ENCODE measurements around the gene TFAP2B.

TFAP2B gene

DNA sequence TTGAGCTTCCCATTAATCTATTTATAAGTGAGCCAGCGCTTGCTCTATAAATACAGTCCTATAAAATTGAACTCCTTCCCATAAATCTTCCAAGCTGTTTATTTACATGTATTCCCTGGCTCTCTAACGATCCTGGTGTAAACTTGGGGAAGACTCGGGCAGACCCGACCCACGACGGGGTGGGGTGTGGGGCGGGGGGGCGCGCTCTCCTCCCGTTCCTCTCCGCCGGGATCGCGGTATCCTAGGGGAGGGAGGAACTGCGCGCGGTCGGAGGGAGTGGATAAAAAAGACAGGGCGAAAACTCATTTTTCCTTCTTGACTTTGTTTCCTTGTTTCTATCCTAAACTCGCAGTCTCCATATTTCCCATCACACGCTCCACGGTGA lies 31.1 kb downstream of the TFAP2B start:
- no peak for DNase-seq

DNA sequence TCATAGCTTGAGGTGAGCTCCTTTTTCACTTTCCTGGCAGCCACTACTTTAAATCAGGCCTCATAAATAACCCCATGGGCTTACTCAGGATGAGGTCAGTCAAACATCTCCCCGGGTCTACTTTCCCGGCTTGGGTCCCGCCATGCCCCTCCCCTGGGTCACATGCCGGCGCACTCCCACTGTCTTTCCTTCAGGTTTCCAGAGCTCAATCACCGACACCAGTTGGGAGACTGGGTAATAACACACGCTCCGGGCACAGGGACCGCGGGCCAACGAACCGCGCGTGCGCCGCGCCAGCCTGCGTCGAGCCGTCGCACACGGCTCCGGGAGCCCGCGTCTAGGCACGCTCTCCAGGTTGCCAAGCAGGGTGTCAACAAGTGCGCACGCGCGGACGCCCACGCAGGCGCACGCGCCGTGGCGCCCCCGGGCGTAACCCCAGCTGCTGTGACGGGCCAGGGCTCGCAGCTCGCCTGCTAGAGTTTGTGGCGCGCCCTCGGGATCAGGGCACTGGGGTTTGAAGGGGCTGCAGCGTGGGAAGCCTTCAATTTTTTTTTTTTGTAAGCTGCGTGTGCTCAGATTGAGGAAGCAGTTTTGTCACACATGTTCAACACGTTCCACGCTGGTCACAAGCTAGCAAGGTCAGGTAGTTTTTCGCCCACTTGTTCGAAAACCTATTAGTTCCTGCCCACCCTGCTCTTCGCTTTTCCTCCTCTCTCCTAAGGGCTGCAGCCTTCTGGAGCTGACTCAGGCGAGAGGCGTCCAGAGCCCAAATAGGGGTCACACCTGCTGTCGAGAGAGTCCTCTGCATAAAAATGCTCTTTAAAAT lies 31.8 kb downstream of the TFAP2B start:
- DNase-seq, result peak; percentile 46

DNA sequence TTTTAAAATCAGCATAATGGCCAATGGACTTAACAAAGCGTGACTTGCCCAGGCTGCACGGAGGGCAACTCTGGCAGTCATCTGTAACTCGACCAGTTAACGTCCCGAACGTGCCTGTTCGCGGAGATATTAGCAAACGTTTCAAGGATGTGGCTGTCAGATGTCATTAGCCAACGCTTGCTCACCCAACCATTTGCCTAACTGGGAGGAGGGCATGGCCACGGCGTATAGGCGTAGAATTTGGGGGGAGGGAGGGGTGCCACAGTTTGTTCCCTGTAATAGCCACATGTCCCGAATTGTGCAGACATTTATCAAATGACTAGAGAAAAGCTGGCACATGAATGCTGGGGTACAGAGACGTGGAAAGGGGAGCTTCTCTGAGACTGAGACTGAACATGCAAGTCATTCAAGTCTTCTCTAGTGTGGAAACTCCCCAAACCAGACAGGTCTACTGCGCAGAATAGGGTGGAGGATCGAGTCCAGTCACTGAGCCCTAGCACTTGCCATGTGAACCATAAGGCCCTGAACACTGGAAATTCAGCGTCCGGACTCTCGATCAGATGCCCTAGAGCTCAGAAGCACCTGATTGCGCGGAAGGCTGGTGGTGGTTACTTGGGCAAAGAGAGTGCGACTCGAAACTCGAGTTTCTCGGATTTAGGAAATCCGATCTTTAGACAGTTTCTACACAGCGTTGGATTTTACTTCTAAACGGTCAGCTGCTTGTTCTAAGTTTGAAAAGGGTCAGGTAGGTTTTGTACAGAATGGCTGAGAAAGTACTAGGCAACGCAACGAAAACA lies 32.6 kb downstream of the TFAP2B start:
- DNase-seq, result no peak

DNA sequence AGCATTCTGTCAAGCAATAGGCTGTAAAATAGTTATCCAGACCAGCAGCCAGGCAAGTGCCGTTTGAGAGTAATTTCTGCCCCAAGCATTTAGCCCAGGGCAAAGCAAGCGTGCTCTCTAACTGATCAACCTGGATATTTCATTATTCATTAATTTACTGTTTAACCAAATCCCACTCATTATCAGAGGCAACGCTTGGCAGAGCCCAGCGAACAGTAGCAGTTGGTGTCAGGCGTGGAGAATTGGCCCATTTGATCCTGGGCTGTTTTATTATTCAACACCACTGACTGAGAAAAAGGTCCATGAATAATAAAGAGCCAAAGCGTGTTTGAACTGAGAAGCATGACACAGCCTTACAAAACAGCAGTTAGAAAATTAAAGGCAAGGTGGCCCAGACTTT lies 35.3 kb downstream of the TFAP2B start:
- no peak for DNase-seq

DNA sequence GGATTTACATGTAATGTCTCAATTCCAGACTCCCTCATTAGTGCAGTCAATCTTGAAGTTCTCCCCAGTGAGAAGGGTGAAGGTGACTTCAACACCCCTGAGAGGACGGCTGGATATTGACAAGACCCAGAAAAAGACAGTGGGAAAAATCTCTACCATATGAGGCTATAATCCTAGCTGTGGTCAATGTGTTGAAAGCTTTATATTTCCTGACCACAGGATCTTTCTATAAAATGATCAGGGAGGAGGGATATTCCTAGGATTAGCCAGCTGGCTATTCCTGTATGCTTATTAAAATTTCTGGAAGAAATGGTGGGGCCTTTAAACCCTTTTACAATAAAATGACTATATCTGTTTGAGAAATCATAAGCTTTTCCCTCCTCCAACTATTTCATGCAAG lies 43.0 kb downstream of the TFAP2B start:
- DNase-seq, result no peak

DNA sequence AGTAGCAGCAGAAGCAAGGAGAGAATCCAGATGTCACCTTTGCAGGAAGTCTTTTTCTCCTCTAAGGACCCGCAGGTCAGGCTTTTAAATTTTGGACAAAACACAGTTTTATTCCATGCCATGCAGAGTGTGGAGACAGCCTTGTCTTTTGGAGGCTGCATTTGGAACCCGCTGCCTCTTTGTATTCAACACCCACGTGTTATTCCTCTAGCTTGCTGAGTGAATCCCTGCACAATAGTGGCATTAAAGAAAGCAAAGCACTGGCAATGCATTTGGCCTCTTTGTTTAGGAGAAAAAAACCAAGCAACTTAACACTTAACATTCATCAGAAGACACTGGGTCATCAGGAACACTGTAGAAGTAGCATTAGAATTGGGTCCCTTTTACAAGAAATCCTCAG lies 43.5 kb downstream of the TFAP2B start:
- no peak for DNase-seq

DNA sequence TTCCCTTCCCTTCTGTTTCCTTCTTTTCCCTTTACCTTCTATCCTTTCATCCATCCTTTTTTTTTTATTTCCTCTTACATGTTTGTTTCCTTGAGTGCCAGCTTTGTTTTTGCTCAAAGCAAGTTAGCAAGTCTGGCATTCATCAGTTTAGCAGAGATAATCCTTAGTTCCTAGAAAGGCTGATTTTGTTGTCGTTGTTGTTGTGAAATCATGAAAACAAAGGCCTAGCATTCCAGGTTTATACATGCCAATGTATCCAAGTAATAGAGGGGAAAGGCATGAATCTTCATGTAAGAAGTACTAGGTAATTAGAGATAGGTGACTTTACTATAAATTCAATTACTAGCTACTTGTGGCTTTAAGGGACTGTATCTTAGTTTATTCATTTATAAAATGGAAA lies 45.9 kb downstream of the TFAP2B start:
- no peak for DNase-seq

DNA sequence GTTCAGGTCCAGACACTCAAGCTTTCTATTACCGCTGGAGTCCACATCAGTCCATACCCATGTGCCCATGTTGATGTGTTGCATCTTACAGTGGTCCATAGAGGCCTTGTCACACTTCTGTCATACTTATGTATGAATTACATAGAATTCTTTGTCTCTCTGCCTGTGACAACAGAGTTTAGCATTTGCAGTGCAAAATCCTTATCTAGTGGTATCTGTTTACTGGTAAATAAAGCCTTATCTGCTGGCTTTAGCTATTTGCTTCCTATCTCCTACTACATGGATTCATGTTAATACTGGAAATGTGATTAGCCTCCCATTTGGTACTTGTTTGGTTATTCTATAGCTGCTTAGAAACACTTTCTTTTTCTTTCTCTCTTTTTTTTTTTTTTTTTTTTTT lies 49.8 kb downstream of the TFAP2B start:
- DNase-seq, result no peak

DNA sequence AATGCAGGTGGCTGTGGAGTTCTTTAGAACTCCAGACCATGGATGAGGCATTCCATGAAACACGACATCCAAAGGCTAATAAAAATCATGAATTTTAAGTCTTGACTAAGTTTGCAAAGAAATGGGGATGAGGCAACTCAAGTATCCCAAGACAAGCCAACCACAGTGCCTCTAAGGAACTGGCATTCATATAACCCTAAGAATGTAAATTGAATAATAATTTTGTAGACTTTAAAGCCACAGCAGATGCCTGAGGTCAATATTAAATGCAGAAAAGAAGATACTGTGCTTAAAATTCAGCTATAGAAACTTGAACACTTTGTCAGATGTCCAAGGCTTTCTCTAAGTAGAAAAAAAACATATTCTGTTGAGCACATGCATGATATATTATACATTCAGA lies 54.5 kb downstream of the TFAP2B start:
- DNase-seq, result no peak

DNA sequence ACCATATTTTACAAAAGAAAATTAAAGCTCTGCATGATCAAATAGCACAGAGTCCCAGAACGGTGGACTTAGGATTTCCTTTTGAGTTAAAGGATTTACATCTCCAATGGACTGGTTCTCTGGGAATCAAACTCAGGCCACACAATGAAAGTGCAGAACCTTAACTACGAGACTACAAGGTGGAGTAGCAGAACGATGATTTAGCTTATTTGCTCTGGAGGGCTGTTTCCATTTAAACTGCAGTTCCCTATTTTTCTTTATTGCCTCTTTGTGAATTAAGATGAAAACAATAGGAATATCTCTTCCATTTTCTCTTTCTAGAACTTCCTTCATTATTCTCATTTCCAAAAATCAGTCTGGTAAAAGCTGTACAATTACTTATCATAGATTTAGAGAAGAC lies 65.7 kb downstream of the TFAP2B start:
- DNase-seq, result no peak

DNA sequence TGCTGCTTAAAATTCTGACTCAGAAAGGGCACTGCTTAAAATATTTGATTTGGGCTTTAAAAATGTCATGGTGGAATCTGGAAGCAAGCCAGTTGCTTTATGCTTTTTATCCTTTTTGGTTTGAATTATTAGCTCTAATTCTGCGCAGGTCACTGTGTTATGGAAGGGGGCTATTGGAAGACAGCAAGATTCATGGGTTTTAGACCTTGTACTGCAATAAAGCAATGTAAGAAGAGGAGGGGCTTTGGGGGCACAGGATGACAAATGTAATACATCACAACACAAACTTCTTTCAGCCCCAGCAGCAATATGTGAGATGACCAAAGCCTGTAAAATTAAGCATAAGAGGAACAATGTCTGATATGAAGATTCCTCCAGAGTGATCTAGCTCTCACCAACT lies 68.4 kb downstream of the TFAP2B start:
- DNase-seq, result no peak

DNA sequence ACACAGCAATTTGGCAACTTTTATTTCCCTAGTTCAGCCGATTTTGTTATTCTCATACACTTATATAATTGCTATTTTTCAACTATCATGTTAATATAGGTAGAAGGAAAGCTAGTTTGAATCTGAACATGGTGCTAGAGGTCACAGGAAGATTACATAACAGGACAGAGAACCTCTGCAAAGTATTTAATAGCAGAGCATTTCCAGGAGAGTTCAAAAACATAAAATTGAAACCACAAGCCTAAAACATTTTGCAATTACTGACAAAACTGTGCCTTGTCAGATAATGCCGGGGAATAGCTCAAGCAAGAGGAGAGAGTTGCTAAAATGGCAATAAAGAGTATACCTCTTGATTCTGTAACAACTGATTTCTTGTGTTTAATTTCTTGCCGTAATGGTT lies 70.8 kb downstream of the TFAP2B start:
- no peak for DNase-seq

DNA sequence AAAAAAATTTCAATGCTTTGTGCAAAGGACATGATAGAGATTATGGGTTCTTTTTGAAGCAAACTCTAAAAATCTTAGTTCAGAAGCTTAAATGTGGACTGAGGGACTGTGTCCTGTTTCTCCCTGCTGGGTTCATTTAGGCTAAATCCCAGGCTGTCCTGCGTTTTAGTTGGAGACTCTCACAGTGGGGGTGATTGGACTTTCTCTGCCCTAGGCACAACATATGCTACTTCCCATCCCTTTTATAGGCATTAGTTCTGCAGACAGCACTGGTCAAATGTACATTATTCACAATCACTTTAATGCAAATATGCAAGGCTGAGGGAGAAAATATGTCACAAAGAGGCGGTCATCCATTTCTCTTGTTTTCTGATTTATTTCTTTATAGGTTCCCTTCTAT lies 71.3 kb downstream of the TFAP2B start:
- no peak for DNase-seq

DNA sequence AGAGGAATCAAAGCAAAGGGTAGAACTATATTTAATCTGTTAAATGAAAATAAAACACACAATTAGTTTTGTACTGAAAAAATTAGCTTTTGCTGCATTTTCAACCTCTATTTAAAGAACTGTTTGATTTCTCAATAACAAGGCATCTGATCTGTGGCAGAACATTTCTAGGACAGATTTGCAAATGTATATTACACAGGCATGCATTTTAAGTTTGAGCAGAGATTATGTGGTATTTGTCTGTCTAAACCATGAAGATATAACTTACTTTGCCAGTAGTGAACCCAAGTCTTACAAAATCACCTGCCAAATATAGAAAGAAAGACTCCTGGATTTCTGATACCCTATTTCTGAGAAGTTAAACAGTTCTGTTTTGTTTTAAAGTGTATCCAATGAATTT lies 71.9 kb downstream of the TFAP2B start:
- DNase-seq, result no peak

DNA sequence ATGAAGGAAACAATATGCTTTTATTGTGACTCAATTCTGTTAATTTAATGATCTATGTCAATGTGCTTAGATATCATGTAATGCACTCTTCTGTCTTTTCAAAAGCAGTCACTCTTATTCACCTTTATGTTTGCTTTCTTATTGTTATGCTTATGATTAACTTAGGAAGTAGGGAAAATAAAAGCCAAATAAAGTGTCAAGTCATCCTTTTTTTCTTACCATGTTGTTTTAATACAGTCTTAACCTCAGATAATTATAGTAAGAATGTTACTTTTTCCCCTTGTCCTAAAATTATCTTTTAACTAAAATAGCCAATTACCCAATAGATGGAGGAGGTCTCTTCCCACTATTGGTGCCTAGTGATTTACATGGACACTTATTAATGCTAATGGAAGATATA lies 72.6 kb downstream of the TFAP2B start:
- DNase-seq, result no peak
